GM12878 (cell line): ENCODE measurements around the gene FBXL12. TPM values are rescaled to one million over a fixed set of nuclear protein-coding genes. Genes with fewer than 3 reads are reported as not detected.

Experiments used
- ATAC-seq: fragments of 200-7000 bp; cut with Tn5 transposase; 3 replicates; pipeline ENCODE4 v1.9.1; 2020; ENCODE audit warnings: mild to moderate bottlenecking, moderate library complexity
- BruUV-seq: library from RNA; stranded (reverse); fragments of 400-500 nt; replicated peaks from 2 replicates; lab custom pipeline; 2021; lab: Mats Ljungman, UMichigan
- CTCF ChIA-PET: fragments of 300-600 bp; sonication (Branson Sonifier 250); formaldehyde crosslinking; extraction: SDS; loops from one replicate; lab custom pipeline; 2021; ENCODE audit warnings: inconsistent platforms; lab: Yijun Ruan, JAX
- POLR2A ChIA-PET: fragments of 350-600 bp; formaldehyde crosslinking; extraction: SDS; loops from one replicate; lab custom pipeline; 2021; ENCODE audit warnings: inconsistent platforms; lab: Charles Lee
- RAD21 ChIA-PET: fragments of 300-600 bp; sonication (Branson Sonifier 250); formaldehyde crosslinking; loops from one replicate; lab custom pipeline; 2023; ENCODE audit warnings: antibody characterized with exemption; ENCODE audit not compliant: unreplicated experiment; lab: Charles Lee
- SMC1A ChIA-PET: fragments of 300-600 bp; sonication (Branson Sonifier 250); formaldehyde crosslinking; loops from one replicate; lab custom pipeline; 2023; ENCODE audit not compliant: unreplicated experiment, uncharacterized antibody; lab: Charles Lee
- DNase-seq: peaks from one replicate; pipeline ENCODE4 v3.0.0-alpha.2; 2011; ENCODE audit warnings: low read depth, low spot score
- FAIRE-seq: peaks from 3 replicates; lab custom pipeline; 2011; peaks lifted over from hg19 to GRCh38; lab: Jason Lieb, UNC
- H2AFZ ChIP-seq: 2 replicates; pipeline ENCODE4 v1.6.0; 2011; ENCODE audit warnings: low read depth, low read length, control low read depth; ENCODE audit not compliant: control insufficient read depth
- H3K27ac ChIP-seq: 2 replicates; pipeline ENCODE4 v1.5.1; 2011; ENCODE audit warnings: control low read depth; ENCODE audit not compliant: control insufficient read depth, insufficient read depth
- H3K27me3 ChIP-seq, 2 experiments: replicated peaks in 1 of 2; 2 replicates each; pipeline versions ENCODE4 v1.6.0 to v1.6.1; 2011; ENCODE audit warnings: low read length in 1 of 2; ENCODE audit not compliant: control insufficient read depth in 2 of 2, insufficient read depth in 2 of 2
- H3K36me3 ChIP-seq, 2 experiments: 2 replicates each; pipeline ENCODE4 v1.5.1; 2011; ENCODE audit warnings: low read length in 1 of 2; ENCODE audit not compliant: control insufficient read depth in 2 of 2, insufficient read depth in 2 of 2
- H3K4me1 ChIP-seq: 2 replicates; pipeline ENCODE4 v1.6.1; 2011; ENCODE audit warnings: mild to moderate bottlenecking, low read length, moderate library complexity, mixed read lengths; ENCODE audit not compliant: control insufficient read depth, insufficient read depth
- H3K4me2 ChIP-seq: 2 replicates; pipeline ENCODE4 v1.6.0; 2011; ENCODE audit warnings: control low read depth; ENCODE audit not compliant: control insufficient read depth, insufficient read depth
- H3K4me3 ChIP-seq: fragments of 200-600 bp; sonication (generic); 2 replicates; pipeline ENCODE4 v1.5.1; 2016
- H3K79me2 ChIP-seq: 2 replicates; pipeline ENCODE4 v1.6.0; 2011; ENCODE audit warnings: low read length; ENCODE audit not compliant: control insufficient read depth, insufficient read depth
- H3K9ac ChIP-seq: 2 replicates; pipeline ENCODE4 v1.8.0; 2011; ENCODE audit warnings: low read length, control low read depth, mixed read lengths; ENCODE audit not compliant: control insufficient read depth, insufficient read depth
- H3K9me3 ChIP-seq: replicated peaks from 3 replicates; pipeline ENCODE4 v1.5.1; 2011; ENCODE audit warnings: mild to moderate bottlenecking, low read length; ENCODE audit not compliant: control insufficient read depth, insufficient read depth
- H4K20me1 ChIP-seq: 2 replicates; pipeline ENCODE4 v1.6.0; 2011; ENCODE audit not compliant: control insufficient read depth, insufficient read depth
- ASH2L ChIP-seq: fragments of 300-600, 200-600 bp; sonication (generic); IDR thresholded peaks from 2 replicates; pipeline ENCODE4 v1.6.1; 2017; ENCODE audit warnings: low read depth, mild to moderate bottlenecking, borderline replicate concordance
- CREB1 ChIP-seq: IDR thresholded peaks from 2 replicates; pipeline ENCODE4 v1.6.1; 2012; ENCODE audit warnings: low read depth, mild to moderate bottlenecking, inconsistent platforms
- CTCF ChIP-seq, 3 experiments: IDR thresholded peaks in 2 of 3; conservative IDR thresholded peaks in 1 of 3; 2 replicates each; pipeline ENCODE4 v1.5.1; 2011; ENCODE audit warnings: low read depth in 3 of 3, low read length in 3 of 3, mild to moderate bottlenecking in 3 of 3, control low read depth in 2 of 3, moderate library complexity in 2 of 3, inconsistent platforms in 1 of 3, mixed read lengths in 1 of 3; ENCODE audit not compliant: control insufficient read depth in 2 of 3, insufficient read depth in 1 of 3; ENCODE audit errors: extremely low read depth in 1 of 3
- EGR1 ChIP-seq, 2 experiments: IDR thresholded peaks; 1 replicate in 1 of 2; 2 replicates in 1 of 2; pipeline ENCODE4 v1.6.1; 2011 to 2012; ENCODE audit warnings: low read depth in 2 of 2, low read length in 2 of 2, borderline replicate concordance in 1 of 2, mild to moderate bottlenecking in 1 of 2, moderate library complexity in 1 of 2
- EZH2 ChIP-seq: IDR thresholded peaks from 2 replicates; pipeline ENCODE4 v1.6.1; 2012; ENCODE audit warnings: low read depth, mild to moderate bottlenecking, control low read depth, inconsistent platforms, low read length, borderline replicate concordance; ENCODE audit not compliant: control insufficient read depth
- FOXK2 ChIP-seq: fragments of 450-650 bp; IDR thresholded peaks from 2 replicates; pipeline ENCODE4 v1.6.1; 2017; ENCODE audit warnings: mild to moderate bottlenecking, moderate library complexity
- MYB ChIP-seq: fragments of 150-350 bp; IDR thresholded peaks from 2 replicates; pipeline ENCODE4 v1.6.1; 2014; ENCODE audit warnings: mild to moderate bottlenecking, low read depth, low read length, borderline replicate concordance
- NBN ChIP-seq: fragments of 450-650 bp; IDR thresholded peaks from 2 replicates; pipeline ENCODE4 v1.6.1; 2016
- POLR2AphosphoS5 ChIP-seq: IDR thresholded peaks from 2 replicates; pipeline ENCODE4 v1.6.1; 2011; ENCODE audit warnings: mild to moderate bottlenecking, low read length, inconsistent platforms
- SP1 ChIP-seq: IDR thresholded peaks from one replicate; pipeline ENCODE4 v1.6.1; 2011; ENCODE audit warnings: low read depth, low read length
- TCF12 ChIP-seq: IDR thresholded peaks from 2 replicates; pipeline ENCODE4 v1.6.1; 2011; ENCODE audit warnings: low read depth, mild to moderate bottlenecking, low read length
- WGBS: methylation state at CpG from one replicate; pipeline ENCODE4 v1.1.6; 2016; ENCODE audit warnings: low lambda C conversion rate; ENCODE audit not compliant: insufficient replicate concordance, insufficient coverage; ENCODE audit errors: missing lambda C conversion rate; 5-methylcytosine and 5-hydroxymethylcytosine counted together
- in situ Hi-C: fragments of 300-500 bp; cut with MboI; formaldehyde crosslinking; loops from 9 replicates; pipeline ENCODE4 v1.14.3; 2018; ENCODE audit warnings: mixed read lengths
- intact Hi-C: fragments of 100-400 bp; cut with micrococcal nuclease; formaldehyde crosslinking; loops from one replicate; pipeline ENCODE4 v1.14.2; 2022; ENCODE audit not compliant: unreplicated experiment
- polyA plus RNA-seq, 11 experiments: library from polyadenylated mRNA; depleted of rRNA in 4 of 11; unstranded in 6 of 11; stranded (reverse) in 5 of 11; fragments of >200 nt; fragmentation: Nextera tagmentation in 4 of 11; fragmentation: Illumina TruSeq in 1 of 11; extraction: Ambion mirVana in 4 of 11; extraction: Trizol in 1 of 11; gene quantifications; 1 replicate in 1 of 11; 2 replicates in 10 of 11; pipeline versions ENCODE4 v1.2.1 to v1.2.3, GENCODE V29; 2011 to 2016; ENCODE audit warnings: inconsistent platforms in 2 of 11, missing spikeins in 2 of 11, low read depth in 1 of 11
- total RNA-seq, 4 experiments: library from RNA; depleted of rRNA in 3 of 4; stranded (reverse); fragments of >200 nt in 3 of 4; fragmentation: Illumina TruSeq in 1 of 4; extraction: Trizol in 1 of 4; gene quantifications; 2 replicates each; pipeline versions ENCODE4 v1.2.1 to v1.2.3, GENCODE V29; 2013 to 2021
- TF ChIP-seq, protein P1 (sequence below): IDR thresholded peaks from 2 replicates; pipeline ENCODE4 v1.6.1; 2012; ENCODE audit warnings: low read depth, low read length, improper control_type of control experiment

The FBXL12 gene
- total and polyA plus RNA-seq, 10 of the 15 experiments (the other 5 are each of a cell fraction or from before 2014, with no cell fraction given) = 1.4 to 40.0 (median 23.2) TPM

DNA sequence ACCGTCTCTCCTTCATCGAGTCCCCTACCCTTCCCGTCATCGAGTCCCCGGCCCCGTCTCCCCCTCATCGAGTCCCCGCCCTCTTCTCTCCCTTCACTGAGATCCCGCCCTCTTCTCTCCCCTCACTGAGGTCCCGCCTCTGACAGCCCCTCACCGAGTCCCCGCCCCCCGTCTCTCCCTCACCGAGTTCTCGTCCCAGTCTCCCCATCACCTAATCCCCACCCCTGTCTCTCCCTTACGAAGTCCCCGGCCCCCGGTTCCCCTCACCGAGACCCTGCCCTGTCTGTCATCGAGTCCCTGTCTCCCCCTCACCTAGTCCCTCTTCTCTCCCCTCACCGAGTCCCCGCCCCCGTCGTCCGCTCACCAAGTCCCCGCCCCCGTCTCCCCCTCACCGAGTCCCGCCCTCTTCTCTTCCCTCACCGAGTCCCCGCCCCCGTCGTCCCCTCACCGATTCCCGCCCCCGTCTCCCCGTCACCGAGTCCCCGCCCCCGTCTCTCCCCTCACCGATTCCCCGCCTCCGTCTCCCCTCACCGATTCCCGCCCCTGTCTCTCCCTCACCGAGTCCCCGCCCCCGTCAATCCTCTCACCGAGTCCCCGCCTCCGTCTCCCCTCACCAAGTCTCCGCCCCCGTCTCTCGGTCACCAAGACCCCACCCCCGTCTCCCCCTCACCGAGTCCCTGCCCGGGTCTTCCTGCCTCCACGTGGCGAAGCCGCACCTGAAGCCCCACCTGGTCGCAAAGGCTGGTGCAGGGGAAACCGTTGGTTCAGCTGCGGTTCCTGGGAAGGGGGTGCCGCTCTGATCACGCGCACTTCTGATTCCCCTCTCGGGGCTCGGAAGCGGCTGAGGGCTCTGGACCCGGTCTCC lies 26.4 kb downstream of the FBXL12 start (continued):
- TF ChIP-seq CTCF (IDR thresholded peaks at IDR 0.05 in 2 of 3, conservative IDR thresholded peaks at IDR 0.05 in 1 of 3; ENCODE audit: control insufficient read depth in 2 of 3, extremely low read depth in 1 of 3, insufficient read depth in 1 of 3, low read depth in 3 of 3, low read length in 3 of 3) = peak in 1 of 3 experiments; percentile 10; a peak in 1 of 6 replicates
- TF ChIP-seq FOXK2 = no peak
- no peak for TF ChIP-seq ASH2L
- no peak for TF ChIP-seq EZH2
- no peak for TF ChIP-seq NBN

DNA sequence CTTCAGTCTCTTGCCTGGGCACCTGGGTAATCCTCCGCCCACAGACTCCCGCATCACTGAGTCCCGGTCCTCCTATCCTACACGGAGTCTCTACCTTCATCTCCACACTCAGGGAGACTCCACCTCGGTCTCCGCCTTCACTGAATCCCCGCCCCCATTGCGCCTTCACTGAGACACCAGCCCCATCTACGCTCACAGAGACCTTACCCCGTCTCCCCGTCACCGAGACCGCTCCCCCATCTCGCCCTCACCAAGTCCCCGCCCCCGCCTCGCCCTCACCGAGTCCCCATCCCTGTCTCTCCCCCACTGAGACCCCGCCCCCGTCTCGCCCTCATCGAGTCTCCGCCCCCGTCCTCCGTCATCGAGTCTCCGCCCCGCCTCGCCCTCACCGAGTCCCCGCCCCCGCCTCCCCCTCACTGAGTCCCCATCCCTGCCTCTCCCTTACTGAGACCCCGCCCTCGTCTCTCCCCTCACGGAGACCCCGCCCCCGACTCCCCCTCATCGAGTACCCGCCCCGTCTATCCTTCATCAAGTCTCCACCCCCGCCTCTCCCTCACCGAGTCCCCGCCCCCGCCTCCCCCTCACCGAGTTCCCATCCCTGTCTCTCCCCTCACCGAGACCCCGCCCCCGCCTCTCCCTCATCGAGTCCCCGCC lies 27.2 kb downstream of the FBXL12 start:
- DNase-seq (peak; percentile 44), ATAC-seq (peak; percentile 59), FAIRE-seq (peak; percentile 82)
- no peaks in the 10 kb centered on the region for H3K27me3 ChIP-seq
- H4K20me1 ChIP-seq = no peaks in the 10 kb centered on the region
- RAD21 ChIA-PET = no interaction called here
- no peaks in the 10 kb centered on the region for H3K36me3 ChIP-seq
- no peaks in the 10 kb centered on the region for H3K79me2 ChIP-seq
- CTCF ChIA-PET = no interaction called here
- peak overlapping the region; percentile 66 for H3K4me2 ChIP-seq
- H3K4me1 ChIP-seq = no peaks in the 10 kb centered on the region
- no TSS peak for BruUV-seq
- H3K4me3 ChIP-seq = peak overlapping the region; percentile 73; the same call in 1 of the 2 replicates
- TF ChIP-seq SP1 (peak; percentile 21), POLR2AphosphoS5 (no peak), MYB (no peak), TCF12 (no peak), EGR1 (IDR thresholded peaks at IDR 0.05; ENCODE audit: borderline replicate concordance in 1 of 2, low read depth in 2 of 2, low read length in 2 of 2) (peak in 1 of 2 experiments; percentile 68; a peak in 2 of 3 replicates), CREB1 (peak; percentile 28; the same call in 1 of the 2 replicates)
- TF ChIP-seq, protein P1, sequence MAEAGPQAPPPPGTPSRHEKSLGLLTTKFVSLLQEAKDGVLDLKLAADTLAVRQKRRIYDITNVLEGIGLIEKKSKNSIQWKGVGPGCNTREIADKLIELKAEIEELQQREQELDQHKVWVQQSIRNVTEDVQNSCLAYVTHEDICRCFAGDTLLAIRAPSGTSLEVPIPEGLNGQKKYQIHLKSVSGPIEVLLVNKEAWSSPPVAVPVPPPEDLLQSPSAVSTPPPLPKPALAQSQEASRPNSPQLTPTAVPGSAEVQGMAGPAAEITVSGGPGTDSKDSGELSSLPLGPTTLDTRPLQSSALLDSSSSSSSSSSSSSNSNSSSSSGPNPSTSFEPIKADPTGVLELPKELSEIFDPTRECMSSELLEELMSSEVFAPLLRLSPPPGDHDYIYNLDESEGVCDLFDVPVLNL = no peak
- no peak overlapping the region for H3K27ac ChIP-seq
- POLR2A ChIA-PET = no interaction called here
- intact Hi-C loops = loop anchor here (5.0 to 10.0 kb wide), 2 partner anchors 479 to 1137 kb away; no protein-coding TSS in a partner anchor
- SMC1A ChIA-PET = no interaction called here
- H3K9ac ChIP-seq = no peak overlapping the region
- H2AFZ ChIP-seq = peak overlapping the region; percentile 81
- in situ Hi-C loops = loop anchor here (5.0 to 10.0 kb wide), 2 partner anchors 169 to 467 kb away; partner anchors contain the start of genes ZNF559 and ZNF561
- no peaks in the 10 kb centered on the region; the same call in 2 of the 3 replicates for H3K9me3 ChIP-seq
- 4% methylated on average over 31 of the region's 50 CpGs for WGBS
